Caki2 (cell line): ENCODE measurements around the gene PIK3R4. TPM values are rescaled to one million over a fixed set of nuclear protein-coding genes. Genes with fewer than 3 reads are reported as not detected.

Source experiments
- DNase-seq: peaks from one replicate; pipeline ENCODE4 v3.0.0-alpha.2; 2015; ENCODE audit warnings: low read depth
- in situ Hi-C: cut with HindIII; loops from 2 replicates; pipeline ENCODE4 v1.10.0; 2016; ENCODE audit warnings: low sequenced_read_pairs, low pct_unique_long_range_greater_than_20kb, mixed read lengths
- total RNA-seq: library from RNA; depleted of rRNA; stranded (reverse); fragments of >200 nt; shearing (Covaris generic); gene quantifications from 2 replicates; pipeline ENCODE4 v1.2.3, GENCODE V29; 2014; ENCODE audit warnings: low replicate concordance; rRNA removed

PIK3R4 gene
- total RNA-seq, result 10.0 and 15.9 TPM in 2 replicates

DNA sequence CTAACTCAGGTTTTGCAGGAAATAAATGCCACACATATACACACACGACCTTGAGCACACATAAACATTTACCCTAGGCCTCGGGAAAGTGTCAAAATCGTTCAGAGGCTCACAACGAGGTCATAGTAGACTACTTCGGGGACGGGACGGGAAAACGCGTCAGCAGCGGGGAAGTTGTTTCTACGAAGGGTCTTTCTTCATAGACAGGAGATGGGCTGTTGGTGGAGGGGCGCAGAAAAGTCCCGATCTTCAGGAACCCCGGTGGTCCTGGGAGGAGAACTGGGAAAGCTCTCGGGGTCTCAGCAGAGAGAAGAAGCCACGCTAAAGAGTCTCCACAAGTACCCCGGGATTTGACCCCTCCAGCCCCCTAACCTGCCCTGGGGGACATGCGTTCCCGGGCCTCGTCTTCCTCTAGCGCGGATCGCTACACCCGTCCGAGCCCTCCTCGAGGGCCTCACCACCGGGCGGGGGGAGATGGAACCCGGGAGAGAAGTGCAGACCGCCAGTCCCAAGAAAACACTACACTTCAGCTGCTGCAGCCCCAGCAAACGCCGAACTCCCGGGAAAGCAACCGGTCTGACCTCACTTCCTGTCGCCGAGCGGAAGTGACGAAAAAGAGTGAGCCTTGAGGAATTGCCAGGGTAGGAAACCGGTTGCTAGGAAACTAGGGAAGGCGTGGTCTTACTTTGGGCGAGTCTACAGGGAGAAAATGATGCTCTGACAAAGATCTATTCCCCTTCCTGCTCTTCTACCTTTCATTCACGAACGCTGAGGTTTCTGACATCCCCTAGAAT, at the start of gene PIK3R4:
PIK3R4 (minus strand) TSS at position 584 of the 794 bp plus-strand sequence. CDS start 1,611 bp downstream, outside the sequence.
- DNase-seq, result peak; percentile 90
- in situ Hi-C loops, result no loop called here

DNA sequence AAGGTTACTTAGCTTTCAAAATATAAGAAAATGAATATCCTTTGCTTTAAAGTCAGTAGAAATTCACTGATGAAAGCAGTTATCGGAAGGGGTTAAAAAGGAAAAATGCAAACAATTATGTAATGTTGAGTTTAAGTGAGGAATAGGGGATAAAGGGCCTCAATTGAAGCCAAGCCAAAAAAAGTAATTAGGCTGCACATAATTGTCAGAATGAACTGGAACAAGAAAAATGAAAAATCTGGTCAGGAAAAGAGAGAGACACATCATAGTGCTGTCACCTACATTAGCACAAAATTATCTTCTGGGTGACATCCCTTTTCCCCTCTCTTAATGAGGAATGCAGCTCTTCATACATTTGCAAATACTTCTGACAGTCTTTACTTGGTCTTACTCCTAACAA, 48.8 kb upstream of the PIK3R4 start:
- no peak for DNase-seq
- in situ Hi-C loops, result no loop called here

DNA sequence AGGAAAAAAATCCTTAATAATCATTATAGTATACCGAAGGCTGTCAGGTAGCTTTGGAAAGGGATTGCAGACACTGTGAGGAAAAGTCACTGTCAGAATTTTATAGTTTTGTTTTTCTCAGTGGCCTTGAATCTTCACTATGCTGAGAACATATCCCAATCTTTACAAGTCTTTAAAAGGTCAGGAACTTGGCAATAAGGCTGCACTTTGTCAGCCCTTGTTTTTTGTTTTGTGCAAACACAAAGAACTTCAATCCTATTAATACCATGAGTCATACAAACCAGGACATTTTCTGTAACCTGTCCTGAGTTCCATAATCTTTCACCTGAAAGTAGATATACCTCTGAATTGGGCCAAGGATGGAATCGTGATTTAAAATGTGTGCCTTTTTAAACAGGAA, 45.6 kb upstream of the PIK3R4 start:
- DNase-seq, result no peak
- in situ Hi-C loops, result no loop called here

DNA sequence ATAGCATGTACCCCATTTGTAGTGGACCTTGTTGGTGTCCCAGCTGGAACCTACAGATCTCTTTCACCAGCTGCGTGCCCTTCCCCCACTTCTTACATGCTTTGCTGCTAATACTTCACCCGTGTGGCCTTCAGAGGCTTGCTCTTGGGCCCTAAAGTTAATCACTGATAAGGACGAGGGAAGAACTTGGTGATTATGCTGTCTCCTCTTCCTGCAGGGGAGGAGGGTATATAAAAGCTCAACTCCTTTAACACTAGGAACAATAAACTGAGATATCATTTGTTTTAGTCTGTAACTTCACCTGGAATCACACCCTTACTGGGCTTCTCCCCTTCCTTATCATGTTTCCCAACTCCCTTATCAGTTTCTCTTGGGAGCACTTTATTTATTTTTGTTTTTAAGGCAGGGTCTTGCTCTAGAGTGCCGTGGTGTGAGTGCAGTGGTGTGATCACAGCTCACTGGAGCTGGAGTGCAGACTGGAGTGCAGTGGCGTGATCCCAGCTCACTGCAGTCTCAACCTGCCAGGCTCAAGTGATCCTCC, 43.2 kb upstream of the PIK3R4 start:
- no peak for DNase-seq
- in situ Hi-C loops, result no loop called here

DNA sequence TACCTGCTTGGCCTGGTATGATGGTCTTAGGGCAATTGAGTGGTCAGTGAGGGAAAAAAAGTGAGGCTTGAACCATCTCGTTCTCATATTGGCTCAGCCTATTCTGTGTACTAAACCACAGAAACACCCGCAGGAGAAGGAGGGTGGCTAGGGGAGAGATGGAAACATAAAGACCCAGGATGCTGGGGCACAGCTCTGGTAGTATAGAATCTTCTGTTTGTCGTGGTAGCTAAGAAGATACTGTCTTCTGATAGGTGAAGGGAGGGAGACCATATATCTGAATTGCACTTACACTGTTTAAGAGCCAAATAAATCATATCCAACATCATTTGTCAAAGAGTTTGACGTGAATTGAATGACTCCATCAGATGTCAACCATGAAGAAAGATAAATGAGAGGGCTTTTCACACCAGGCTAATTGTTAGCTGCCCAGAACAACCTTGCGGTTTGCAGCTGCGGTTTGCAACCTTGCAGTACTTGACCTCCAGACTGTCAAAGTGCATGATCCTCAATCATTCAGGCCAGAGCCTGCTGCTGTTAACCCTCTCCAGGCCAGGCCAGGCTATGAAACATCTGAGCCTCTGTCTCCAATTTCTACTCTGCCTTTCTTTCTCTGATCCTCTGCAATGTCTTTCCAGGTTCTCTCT, 40.9 kb upstream of the PIK3R4 start:
- no peak for DNase-seq
- in situ Hi-C loops, result no loop called here

DNA sequence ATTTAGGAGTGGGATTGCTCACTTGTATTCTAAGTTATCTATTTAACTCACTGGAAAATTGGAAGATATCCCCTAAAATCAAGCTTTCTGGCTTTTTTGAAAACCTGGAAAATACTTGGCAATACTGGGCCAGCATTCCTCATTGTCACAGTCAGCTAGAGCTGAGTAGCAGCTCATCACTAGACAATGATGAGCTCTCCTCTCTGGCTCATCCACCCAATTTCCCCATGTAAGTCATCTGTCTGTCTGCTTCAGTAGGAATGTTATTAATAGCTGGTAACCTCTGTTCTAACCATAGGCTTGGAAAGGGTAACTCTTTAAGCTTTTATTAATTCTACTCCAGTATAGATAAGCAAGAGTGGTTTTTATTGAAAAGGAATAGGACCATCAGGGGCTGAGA, 39.7 kb upstream of the PIK3R4 start:
- no peak for DNase-seq
- in situ Hi-C loops, result no loop called here

DNA sequence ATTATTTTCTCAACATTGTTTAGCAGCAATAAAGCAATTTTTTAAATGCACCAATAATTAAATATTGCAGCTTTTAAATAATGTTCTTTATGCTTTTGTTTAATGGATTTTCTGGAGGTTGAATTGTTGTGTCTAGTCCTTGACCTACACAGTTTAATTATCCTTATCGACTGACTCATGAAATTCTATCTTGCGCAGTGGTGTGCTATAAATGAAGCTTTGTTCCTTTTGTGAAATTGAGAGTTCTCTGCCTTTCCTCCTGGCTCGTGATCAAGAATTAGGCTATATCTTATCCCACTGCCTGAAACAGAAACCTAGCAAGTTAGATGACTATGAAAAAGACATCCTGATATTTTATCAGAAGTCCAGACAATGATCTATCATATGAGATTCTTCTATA, 37.0 kb upstream of the PIK3R4 start:
- in situ Hi-C loops, result no loop called here
- DNase-seq, result no peak

DNA sequence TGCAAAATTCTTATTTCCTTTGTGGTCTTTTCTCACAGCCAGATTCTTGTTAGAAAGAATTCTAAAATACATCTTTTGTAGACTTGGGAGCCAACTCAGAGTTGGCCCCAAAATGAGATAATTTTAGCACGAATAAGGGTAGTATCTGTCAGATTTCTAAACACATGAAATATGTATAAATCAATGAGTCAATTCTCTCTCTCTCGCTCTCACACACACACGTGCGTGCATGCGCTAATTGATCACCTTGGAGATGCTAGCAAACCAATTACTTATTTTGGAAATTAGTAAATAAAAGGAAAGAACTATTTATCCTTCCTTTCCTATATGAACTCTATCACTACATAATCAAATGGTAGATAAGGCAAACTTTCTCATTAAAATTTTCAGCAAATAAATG, 32.9 kb upstream of the PIK3R4 start:
- no peak for DNase-seq
- in situ Hi-C loops, result no loop called here

DNA sequence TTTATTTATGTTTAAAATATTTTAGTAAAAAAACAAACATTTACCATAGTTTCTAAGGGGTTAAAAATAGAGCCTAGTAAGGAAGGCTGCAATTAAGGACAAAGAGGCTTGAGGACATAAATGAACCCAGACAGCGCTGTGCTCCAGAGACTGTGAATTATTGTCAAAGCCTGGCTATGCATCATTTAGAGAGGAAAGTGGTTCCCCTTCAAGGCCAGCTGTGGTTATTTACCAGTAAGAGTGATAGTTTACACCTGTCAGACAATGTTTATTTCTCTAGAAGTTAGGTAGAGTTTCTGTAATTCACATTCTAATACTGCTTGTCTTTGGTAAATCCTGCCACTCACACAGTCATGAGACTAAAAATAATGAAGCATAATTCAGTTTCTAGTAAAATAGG, 32.4 kb upstream of the PIK3R4 start:
- in situ Hi-C loops, result no loop called here
- no peak for DNase-seq

DNA sequence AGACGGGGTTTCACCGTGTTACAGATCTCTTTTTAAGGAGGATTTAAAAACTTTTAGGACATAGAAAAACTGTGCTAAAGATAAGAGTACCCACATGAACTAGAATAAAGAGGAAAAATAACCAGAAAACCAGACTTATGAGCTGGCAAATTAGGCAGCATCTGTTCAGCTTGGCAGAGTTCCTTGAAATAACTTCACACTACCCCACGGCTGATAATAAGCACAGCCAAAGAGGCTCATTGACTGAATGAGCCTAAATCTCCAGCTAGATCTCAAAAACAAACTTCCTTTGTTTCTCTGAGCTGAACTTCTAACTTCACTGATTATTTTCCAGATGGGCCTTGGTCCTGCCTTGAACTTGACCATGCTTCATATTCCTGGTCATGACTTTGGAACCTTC, 26.7 kb upstream of the PIK3R4 start:
- DNase-seq, result no peak
- in situ Hi-C loops, result no loop called here

DNA sequence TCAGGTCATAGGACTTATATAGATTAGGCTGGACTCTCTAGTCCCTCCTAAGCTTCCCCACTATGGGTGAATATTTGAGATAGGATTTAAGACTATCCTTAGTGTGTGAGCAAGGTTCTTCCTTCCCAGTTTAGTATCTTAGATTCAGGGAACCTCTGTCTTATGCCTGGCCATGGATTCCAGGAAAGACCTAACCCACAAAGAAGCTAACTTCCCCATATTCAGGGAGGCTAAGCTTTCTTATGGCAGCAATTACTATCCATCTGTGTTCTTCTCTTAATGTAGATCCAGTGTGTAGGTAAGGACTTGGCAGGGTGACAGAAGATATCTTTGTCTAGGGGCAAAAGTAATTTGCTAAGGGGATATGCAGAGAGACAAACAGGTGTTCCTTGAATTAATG, 25.5 kb upstream of the PIK3R4 start:
- no peak for DNase-seq
- in situ Hi-C loops, result no loop called here

DNA sequence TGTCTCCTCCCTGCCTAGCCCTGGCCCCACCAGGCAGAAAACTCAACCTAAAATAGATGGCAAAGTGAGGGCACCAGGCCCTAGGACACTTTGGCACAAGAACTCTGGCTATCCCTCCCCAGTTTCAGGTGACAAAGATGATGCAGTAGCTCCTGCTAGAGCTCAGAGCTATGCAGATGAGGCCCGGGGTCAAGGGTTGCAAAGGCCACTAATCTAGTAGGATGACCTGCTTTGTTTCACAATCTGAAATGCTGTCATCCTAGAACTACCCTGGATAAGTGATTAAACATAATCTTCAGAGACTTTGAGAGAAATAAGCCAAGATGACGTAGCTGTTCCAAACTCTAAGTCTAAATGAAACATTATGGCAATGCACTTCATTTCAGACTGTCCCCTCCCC, 24.0 kb upstream of the PIK3R4 start:
- no peak for DNase-seq
- in situ Hi-C loops, result no loop called here

DNA sequence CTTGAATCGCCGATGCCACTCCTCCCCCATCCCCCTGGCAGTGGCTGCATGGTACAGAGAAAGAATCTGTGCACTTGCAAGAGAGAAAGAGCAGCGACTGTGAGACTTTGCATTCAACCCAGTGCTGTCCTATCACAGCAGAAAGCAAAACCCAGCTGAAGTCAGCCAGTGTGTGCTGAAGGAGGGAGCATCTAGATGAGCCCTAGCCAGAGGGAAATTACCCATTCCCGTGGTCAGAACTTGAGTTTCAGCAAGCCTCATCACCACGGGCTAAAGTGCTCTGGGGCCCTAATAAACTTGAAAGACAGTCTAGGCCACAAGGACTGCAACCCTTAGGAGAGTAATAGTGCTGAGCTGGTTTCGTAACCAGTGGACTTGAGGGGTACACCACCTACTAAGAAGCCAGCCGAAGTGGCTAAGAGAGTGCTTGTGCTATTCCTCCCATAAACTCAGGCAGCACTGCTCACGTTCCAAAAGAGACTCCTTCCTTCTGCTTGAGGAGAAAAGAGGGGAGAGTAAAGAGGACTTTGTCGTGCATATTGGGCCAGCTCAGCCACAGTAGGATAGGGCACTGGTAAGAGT, 15.2 kb upstream of the PIK3R4 start:
- DNase-seq, result no peak
- in situ Hi-C loops, result no loop called here

DNA sequence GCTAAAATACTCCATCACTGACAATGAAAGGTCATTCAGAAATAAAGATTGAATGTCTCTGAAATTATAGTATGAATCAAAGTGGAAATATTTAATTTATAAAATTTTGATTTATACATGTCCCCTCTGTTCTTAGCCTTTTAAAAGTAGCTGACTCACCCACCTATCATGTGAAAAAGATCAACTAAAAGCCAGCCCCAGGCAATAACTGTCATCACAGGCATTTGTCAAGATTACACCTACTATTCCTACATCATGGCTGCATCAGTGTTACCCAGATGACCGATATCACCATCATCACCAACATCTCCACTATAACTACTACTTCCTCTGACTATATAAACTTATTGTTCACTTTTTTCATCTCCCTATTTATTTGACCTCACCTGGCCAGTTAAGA, 14.3 kb upstream of the PIK3R4 start:
- in situ Hi-C loops, result no loop called here
- no peak for DNase-seq

DNA sequence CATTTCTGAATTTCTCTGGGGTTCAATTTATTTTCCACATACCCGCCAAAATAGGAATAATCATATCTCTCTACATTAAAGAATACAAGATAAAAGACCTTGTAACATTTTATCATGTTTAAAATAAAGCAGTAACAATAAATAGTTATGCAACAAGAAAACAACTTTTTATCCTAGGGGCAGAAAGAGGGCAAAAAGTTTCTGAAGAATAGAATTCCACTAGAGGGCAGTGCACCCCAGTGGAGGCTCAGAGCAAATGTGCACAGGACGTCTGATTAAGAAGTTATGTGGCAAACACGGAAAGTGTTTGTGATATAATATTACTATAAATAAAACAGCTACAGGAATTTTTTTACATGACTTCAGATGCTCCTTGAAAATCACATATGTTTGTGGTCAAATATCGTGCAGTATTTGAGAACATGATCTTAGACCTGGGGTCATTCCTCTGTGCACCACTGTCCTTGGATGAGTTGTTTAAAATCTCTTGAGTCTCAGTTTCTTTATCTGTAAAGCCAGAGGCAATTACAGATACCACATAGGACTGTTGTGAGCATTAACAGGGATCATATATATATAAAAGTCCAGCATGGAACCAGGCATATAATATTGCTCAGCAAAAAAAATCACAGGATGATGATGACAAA, 13.2 kb upstream of the PIK3R4 start:
- in situ Hi-C loops, result no loop called here
- peak; percentile 24 for DNase-seq

DNA sequence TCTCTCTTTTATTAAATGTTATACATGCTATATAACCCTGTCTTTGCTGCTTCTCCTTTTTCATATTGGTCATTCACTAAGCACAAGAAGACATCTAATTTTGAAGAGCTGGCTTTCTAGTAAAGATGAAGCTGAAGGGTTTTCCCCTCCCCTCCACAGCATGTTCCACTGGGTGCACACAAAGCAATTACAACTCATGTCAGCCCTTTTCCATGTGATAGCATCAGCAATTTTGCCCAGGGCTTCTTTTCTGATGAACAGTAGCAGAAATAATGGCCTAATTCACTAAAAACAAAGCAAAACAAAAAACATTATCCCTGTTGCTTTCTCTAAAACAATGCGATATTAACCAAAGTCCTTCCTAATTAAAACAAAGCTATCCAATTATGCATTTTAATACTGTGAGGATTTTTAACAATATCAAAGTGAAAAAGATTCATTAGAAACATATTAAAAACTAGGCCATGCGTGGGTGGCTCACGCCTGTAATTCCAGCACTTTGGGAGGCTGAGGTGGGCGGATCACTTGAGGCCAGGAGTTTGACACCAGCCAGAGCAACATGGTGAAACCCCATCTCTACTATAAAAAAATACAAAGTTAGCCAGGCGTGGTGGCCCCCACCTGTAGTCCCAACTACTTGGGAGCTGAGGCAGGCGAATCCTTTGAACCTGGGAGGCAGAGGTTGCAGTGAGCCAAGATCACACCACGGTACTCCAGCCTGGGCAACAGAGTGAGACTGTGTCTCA, 12.2 kb upstream of the PIK3R4 start:
- in situ Hi-C loops, result no loop called here
- DNase-seq, result no peak

DNA sequence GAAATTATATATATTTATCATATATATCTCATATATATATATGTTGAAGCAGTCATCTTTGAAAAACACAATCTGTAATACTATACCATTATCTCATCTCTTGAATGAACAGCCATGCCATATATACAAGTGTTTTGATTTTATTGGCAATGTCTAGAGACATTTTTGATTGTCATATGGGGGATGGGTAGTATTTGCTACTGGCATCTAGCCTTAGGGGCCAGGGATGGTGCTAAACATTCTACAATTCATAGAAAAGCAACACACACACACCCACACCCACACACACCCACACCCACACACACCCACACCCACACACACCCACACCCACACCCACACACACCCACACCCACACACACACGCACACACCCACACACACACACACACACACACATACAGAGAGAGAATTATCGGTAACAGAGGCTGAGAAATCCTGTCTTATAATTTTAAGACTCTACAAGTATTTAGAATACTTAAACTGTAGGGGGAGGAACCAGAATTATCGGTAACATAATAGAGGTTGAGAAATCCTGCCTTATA, 11.1 kb upstream of the PIK3R4 start:
- in situ Hi-C loops, result no loop called here
- no peak for DNase-seq

DNA sequence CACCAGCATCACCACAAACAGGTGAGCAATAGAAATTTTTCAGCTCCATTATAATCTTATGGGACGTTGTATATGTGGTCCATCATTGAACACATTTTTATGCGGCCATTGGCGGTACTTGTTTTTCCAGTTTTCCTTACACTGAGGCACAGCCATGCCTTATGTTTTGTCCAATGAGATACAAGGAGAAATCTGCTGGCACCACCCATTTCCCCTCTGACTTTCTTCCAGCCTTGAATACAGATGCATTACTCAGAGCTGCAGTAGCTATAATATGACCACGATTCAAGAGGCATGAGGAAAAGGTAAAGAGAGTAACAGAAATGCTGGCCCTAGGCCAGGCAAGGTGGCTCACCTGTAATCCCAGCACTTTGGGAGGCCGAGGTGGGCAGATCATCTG, 9.0 kb upstream of the PIK3R4 start:
- DNase-seq, result no peak
- in situ Hi-C loops, result no loop called here
